Peyer's patch (tissue), 4 donors: ENCODE data around the gene ASCC2. TPM values are rescaled to one million over a fixed set of nuclear protein-coding genes. Genes with fewer than 3 reads are reported as not detected.
A peak's percentile ranks its signal among the peaks of the same experiment; 100 is the strongest.

Experiments used
- DNase-seq, 3 donors: peaks; one replicate each; pipeline ENCODE4 v3.0.0-alpha.2; 2017 to 2019
- H3K27ac ChIP-seq, 4 donors: fragments of 200-600 bp; sonication (generic); one replicate each; pipeline ENCODE4 v1.5.1; 2016 to 2019
- H3K27me3 ChIP-seq, 2 donors: fragments of 200-600 bp; sonication (generic); one replicate each; pipeline ENCODE4 v1.5.1; 2019
- H3K36me3 ChIP-seq, 3 donors: fragments of 200-600 bp; sonication (generic); one replicate each; pipeline ENCODE4 v1.5.1; 2016 to 2019
- H3K4me1 ChIP-seq, 4 donors: fragments of 200-600 bp; sonication (generic); one replicate each; pipeline ENCODE4 v1.5.1; 2016 to 2019
- H3K4me3 ChIP-seq, 4 donors: fragments of 200-600 bp; sonication (generic); 1 replicate in 3 of 4; 2 replicates in 1 of 4; pipeline ENCODE4 v1.5.1; 2016 to 2019; ENCODE audit warnings: mild to moderate bottlenecking in 1 of 4
- H3K9me3 ChIP-seq, 4 donors: fragments of 200-600 bp; sonication (generic); one replicate each; pipeline ENCODE4 v1.5.1; 2016 to 2019; ENCODE audit warnings: mild to moderate bottlenecking in 1 of 4
- POLR2A ChIP-seq, 2 donors: fragments of 450-650 bp; IDR thresholded peaks; one replicate each; pipeline ENCODE4 v1.5.1; 2017; ENCODE audit warnings: antibody characterized with exemption in 2 of 2, mild to moderate bottlenecking in 2 of 2, moderate library complexity in 2 of 2
- total RNA-seq, 4 donors: library from RNA; depleted of rRNA; stranded (reverse); fragments of >200 nt; gene quantifications; one replicate each; pipeline ENCODE4 v1.1.0, GENCODE V29; 2016
- TF ChIP-seq, protein P1 (sequence below), 6 experiments: fragments of 450-650 bp in 4 of 6; fragments of 200-600 bp in 2 of 6; sonication (generic) in 1 of 6; IDR thresholded peaks; one replicate each; pipeline ENCODE4 v1.5.1; 2017 to 2019; ENCODE audit warnings: antibody characterized with exemption in 6 of 6, mild to moderate bottlenecking in 3 of 6, moderate library complexity in 1 of 6

The ASCC2 gene
- total RNA-seq, 4 donors from 2014 or later = 47.5 to 91.6 (median 78.4) TPM

DNA sequence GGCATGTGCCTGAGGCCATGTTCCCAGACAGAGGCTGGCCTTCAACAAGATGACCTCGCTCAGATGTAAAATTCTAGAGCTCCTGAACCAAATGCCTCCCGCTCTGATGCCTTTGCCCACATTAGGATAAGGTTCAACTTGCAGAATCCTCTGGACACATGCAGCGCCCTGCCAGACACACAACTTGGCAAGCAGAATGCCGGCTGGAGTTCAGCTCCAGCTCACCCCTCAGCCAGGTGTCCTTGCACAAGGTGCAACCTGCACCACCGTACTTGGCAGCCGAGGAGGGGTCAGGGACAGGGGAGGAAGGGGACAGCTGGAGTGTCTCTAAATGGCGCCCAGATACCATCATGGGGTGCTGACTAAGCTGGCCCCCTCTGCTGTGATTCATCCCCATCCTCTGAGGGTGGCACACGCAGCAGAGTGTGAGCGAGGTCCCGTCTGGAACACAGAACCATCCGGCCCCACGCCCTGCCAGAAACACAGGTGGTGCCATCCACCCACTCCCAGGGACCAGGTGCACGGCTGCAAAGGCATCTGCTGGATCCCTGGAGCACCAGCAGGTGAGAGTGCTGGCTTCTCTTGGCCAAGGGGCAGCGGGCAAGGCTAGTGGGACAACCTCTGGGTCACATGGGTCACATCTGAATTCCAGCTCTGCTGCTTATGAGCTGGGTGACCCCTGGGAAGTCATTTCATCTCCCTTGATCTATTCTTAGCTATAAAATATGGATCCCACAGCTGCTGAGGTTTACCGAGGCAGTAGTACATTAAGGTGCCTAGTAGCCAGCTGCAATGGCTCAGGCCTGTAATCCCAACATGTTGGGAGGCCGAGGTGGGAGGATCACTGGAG lies 84.0 kb downstream of the ASCC2 start:
- Histone ChIP-seq H3K27me3 (no peaks in the 10 kb centered on the region), H3K4me3 (no peak overlapping the region), H3K4me1 (no peaks in the 10 kb centered on the region), H3K27ac (no peak overlapping the region), H3K9me3 (no peaks in the 10 kb centered on the region), H3K36me3 (no peaks in the 10 kb centered on the region)
- TF ChIP-seq, protein P1, sequence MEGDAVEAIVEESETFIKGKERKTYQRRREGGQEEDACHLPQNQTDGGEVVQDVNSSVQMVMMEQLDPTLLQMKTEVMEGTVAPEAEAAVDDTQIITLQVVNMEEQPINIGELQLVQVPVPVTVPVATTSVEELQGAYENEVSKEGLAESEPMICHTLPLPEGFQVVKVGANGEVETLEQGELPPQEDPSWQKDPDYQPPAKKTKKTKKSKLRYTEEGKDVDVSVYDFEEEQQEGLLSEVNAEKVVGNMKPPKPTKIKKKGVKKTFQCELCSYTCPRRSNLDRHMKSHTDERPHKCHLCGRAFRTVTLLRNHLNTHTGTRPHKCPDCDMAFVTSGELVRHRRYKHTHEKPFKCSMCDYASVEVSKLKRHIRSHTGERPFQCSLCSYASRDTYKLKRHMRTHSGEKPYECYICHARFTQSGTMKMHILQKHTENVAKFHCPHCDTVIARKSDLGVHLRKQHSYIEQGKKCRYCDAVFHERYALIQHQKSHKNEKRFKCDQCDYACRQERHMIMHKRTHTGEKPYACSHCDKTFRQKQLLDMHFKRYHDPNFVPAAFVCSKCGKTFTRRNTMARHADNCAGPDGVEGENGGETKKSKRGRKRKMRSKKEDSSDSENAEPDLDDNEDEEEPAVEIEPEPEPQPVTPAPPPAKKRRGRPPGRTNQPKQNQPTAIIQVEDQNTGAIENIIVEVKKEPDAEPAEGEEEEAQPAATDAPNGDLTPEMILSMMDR (IDR thresholded peaks at IDR 0.05) = no peak
- no peak for TF ChIP-seq POLR2A (IDR thresholded peaks at IDR 0.05)
- no peak for DNase-seq

DNA sequence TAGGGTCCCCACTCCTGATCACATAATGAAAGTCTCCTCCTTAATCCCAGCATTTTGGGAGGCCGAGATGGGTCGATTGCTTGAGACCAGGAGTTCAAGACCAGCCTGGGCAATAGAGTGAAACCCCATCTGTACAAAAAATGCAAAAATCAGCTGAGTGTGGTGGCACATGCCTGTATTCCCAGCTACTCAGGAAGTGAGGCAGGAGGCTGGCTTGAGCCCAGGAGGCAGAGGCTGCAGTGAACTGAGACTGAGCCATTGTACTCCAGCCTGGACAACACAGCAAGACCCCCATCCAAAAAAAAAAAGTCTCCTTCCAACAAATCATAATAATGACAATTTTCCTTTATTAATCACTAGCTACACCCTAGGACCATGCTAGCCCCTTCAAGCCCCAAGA lies 86.4 kb downstream of the ASCC2 start:
- no peak for DNase-seq
- no peaks in the 10 kb centered on the region for H3K27me3 ChIP-seq
- H3K36me3 ChIP-seq = peaks cover 0 to 17% (median 0%) of the 10 kb centered on the region in 3 donors
- H3K27ac ChIP-seq = no peak overlapping the region
- no peaks in the 10 kb centered on the region for H3K9me3 ChIP-seq
- TF ChIP-seq POLR2A (IDR thresholded peaks at IDR 0.05) = no peak
- TF ChIP-seq, protein P1 (IDR thresholded peaks at IDR 0.05) = no peak
- H3K4me3 ChIP-seq = no peak overlapping the region
- no peaks in the 10 kb centered on the region for H3K4me1 ChIP-seq

DNA sequence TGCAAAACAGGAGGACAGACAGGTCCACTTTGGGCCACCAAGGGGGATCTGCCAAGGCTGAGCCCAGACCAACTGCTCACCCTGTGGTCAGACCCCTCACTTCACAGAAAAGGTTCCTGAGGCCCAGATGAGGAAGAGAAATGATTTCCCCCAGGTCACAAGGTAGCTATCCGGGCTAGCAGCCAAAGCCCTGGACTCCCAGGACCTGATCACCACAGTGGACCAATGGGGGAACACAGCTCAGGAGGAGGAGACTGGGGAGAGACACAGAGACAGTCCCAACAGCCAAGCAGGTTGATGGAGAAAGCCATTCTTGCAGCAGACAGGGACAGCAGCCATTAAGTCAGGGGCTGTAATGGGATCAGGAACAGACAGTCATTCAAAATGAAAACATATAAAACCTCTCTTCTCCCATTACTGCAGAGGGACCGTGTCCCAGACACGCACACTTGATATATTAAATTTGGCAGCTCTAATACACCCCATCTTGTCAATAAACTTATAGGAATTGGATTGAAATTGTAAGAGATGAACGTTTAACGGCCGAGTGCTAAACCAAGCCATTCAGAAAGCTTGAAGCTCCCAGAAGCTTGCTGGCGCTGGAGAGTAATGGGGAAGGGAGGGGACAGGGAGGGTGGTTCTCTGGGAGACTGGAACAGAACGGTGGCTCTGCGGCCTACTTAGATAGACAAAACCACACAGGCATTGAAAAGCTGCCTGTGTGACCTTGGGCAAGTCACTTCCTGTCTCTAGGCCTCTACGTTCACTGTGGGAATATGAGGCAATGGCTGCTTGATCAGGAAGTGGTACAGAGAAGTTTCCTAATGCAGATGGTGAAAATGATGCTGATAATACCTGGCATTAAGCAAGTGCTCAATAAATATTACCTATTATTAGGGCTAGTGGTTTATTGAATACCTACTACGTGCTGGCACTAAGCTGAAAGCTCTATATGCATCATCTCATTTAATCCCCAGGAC lies 87.2 kb downstream of the ASCC2 start:
- Histone ChIP-seq H3K36me3 (peaks cover 0 to 20% (median 0%) of the 10 kb centered on the region in 3 donors), H3K9me3 (no peaks in the 10 kb centered on the region), H3K4me3 (no peak overlapping the region), H3K27me3 (no peaks in the 10 kb centered on the region), H3K27ac (no peak overlapping the region), H3K4me1 (no peaks in the 10 kb centered on the region)
- TF ChIP-seq, protein P1 (IDR thresholded peaks at IDR 0.05) = no peak
- TF ChIP-seq POLR2A (IDR thresholded peaks at IDR 0.05) = no peak
- DNase-seq = no peak

DNA sequence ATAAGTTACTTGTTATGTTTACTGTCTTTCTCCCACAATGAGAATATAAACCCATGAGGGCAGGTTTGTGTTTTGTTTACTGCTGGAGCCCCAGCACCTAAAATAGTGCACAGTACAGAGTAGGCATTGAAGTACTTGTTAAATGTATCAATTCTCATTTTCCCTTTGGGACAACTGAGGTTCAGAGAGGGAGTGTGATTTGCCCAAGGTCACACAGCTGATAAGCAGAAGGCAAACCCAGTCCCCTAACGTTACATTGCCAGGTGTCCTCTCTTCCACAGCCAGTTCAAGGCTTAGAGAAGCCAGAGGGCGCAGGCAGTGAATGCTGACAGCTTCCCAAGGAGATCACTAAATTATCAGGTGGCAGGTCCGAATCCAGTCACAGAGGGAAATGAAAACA lies 88.0 kb downstream of the ASCC2 start:
- H3K27ac ChIP-seq = no peak overlapping the region
- TF ChIP-seq, protein P1 (IDR thresholded peaks at IDR 0.05) = no peak
- no peak for TF ChIP-seq POLR2A (IDR thresholded peaks at IDR 0.05)
- no peak overlapping the region for H3K4me3 ChIP-seq
- H3K4me1 ChIP-seq = no peaks in the 10 kb centered on the region
- DNase-seq = no peak
- peaks cover 0 to 20% (median 0%) of the 10 kb centered on the region in 3 donors for H3K36me3 ChIP-seq
- no peaks in the 10 kb centered on the region for H3K9me3 ChIP-seq
- H3K27me3 ChIP-seq = no peaks in the 10 kb centered on the region

DNA sequence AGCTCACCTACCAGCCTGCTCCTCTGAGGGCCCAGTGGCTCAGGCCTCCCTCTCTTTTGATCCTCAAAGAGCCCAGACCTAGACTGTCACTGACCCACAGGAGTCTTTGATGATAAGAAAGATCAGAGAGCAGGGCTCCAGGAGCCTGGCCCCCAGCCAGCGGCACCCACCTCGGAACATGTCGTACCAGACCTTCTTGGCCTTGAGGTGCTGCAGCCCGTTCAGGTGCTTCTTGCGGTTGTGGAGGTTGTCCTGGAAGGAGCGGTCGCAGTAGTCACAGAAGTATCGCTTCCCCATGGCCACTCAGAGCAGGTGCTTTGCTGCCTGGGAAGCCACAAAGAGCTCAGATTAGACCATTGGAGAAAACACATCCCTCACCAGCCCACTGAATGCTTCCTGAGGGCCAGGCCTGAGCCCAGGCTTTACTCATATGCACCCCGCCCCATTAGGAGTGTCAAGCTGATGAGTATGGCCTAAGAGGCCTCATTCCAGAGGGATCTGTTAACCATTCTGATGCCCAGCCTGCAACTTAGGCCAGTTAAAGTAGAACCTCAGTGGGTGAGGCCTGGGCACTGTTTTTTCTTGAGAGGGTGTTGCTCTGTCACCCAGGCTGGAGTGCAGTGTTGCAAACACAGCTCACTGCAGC lies 89.7 kb downstream of the ASCC2 start:
- peaks cover 0 to 20% (median 0%) of the 10 kb centered on the region in 3 donors for H3K36me3 ChIP-seq
- DNase-seq = peak; percentile 20 to 50 (median 45)

More for the DNA sequence above, 89.7 kb downstream of the ASCC2 start:
- Histone ChIP-seq H3K9me3 (no peaks in the 10 kb centered on the region), H3K27me3 (no peaks in the 10 kb centered on the region), H3K4me3 (no peak overlapping the region), H3K4me1 (no peaks in the 10 kb centered on the region), H3K27ac (no peak overlapping the region)
- TF ChIP-seq, protein P1 (IDR thresholded peaks at IDR 0.05) = no peak
- no peak for TF ChIP-seq POLR2A (IDR thresholded peaks at IDR 0.05)
